HG03196 (cell line): ENCODE results near the gene SIRPA.
"Not testable (repeated sequence)": the region's sequence is repeated elsewhere in the genome, so short reads cannot be mapped to it uniquely, and the experiment has no call there.

Source experiments
- ATAC-seq: cut with Tn5 transposase; IDR thresholded peaks from one replicate; pipeline ENCODE4 v1.9.1; 2021; ENCODE audit not compliant: unreplicated experiment

The SIRPA gene

GRCh38 chr20:1905693-1906092 is 10.5 kb downstream of the SIRPA start:
- ATAC-seq = no peak

GRCh38 chr20:1906361-1907051 is 11.3 kb downstream of the SIRPA start:
- no peak for ATAC-seq

- ATAC-seq = no peak
These were observed 12.4 kb downstream of the SIRPA start for GRCh38 chr20:1907586-1907985.

GRCh38 chr20:1908191-1908590 is 13.0 kb downstream of the SIRPA start:
- ATAC-seq = no peak

GRCh38 chr20:1909097-1909496 is 13.9 kb downstream of the SIRPA start:
- ATAC-seq = no peak

- no peak for ATAC-seq
These were observed 16.3 kb downstream of the SIRPA start for GRCh38 chr20:1911536-1911935.

- ATAC-seq = no peak
These were observed 16.8 kb downstream of the SIRPA start for GRCh38 chr20:1912053-1912452.

- no peak for ATAC-seq
These were observed 17.4 kb downstream of the SIRPA start for GRCh38 chr20:1912646-1913045.

- not testable (repeated sequence) for ATAC-seq
These were observed 20.0 kb downstream of the SIRPA start for GRCh38 chr20:1915233-1915632.

- ATAC-seq = no peak
These were observed 20.5 kb downstream of the SIRPA start for GRCh38 chr20:1915725-1916124.

- no peak for ATAC-seq
These were observed 22.6 kb downstream of the SIRPA start for GRCh38 chr20:1917786-1918185.

- ATAC-seq = no peak
These were observed 23.4 kb downstream of the SIRPA start for GRCh38 chr20:1918491-1919165.

GRCh38 chr20:1920252-1920651 is 25.0 kb downstream of the SIRPA start:
- no peak for ATAC-seq

GRCh38 chr20:1920826-1921225 is 25.6 kb downstream of the SIRPA start:
- ATAC-seq = no peak

- not testable (repeated sequence) for ATAC-seq
These were observed 26.8 kb downstream of the SIRPA start for GRCh38 chr20:1921985-1922384.

- ATAC-seq = no peak
These were observed 27.6 kb downstream of the SIRPA start for GRCh38 chr20:1922786-1923185.

- no peak for ATAC-seq
These were observed 30.0 kb downstream of the SIRPA start for GRCh38 chr20:1924910-1925861.

- no peak for ATAC-seq
These were observed 31.0 kb downstream of the SIRPA start for GRCh38 chr20:1926237-1926636.

GRCh38 chr20:1927217-1927616 is 32.0 kb downstream of the SIRPA start:
- ATAC-seq = no peak

- no peak for ATAC-seq
These were observed 32.9 kb downstream of the SIRPA start for GRCh38 chr20:1928154-1928553.

- no peak for ATAC-seq
These were observed 33.6 kb downstream of the SIRPA start for GRCh38 chr20:1928782-1929181.

- no peak for ATAC-seq
These were observed 34.3 kb downstream of the SIRPA start for GRCh38 chr20:1929460-1929859.
